ENCODE results near the gene PAM.

PAM gene

DNA sequence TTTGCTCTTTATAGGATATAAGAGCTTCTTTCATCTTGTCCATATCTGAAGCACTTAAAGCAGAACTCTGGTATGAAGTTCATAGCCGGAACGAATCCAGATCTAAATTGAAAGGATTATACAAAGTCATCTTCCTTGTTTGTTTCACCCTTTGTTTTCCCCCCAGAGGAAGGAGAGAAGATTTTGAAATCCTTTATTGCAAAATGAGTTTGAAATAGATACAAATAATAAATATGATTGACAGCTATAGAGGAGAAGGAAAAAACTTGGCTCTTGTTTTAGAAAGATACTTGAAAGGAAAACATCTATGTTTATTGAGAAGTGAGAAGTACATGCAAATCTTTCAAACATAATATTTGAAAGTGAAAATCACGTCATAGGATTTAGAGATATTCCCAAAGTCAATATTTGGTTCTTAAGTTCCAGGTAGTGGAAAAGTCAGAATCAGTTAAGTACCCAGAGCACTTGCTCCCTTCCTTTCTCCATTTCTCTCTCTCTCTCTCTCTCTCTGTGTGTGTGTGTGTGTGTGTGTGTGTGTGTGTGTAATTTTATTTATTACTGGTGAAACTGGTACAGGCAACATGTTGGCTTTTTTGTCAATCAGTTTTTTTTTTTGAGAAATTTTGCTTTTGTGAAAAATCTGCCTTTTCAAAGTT, 27.2 kb downstream of the PAM start:
- peak; percentile 82 for FAIRE-seq

DNA sequence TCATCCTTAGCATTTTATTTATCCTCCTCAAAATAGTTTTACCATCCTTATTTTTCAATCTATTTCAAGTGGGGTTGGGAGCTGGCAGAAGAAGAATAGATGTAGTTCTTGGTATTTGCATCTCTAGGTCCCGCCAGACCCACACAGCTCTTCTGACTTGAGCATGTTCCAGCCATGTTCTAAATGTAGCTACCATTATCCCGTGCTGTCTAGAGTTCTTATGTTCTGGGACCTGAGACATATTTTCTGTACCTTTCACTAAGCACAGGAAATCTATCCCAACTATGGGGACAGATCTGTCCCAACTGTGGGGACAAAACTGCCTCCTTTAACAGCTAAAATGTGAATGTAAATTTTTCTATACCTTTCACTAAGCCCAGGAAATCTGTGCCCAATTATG, 32.0 kb downstream of the PAM start:
- no peak for FAIRE-seq

- FAIRE-seq = no peak
Measured at GRCh38 chr5:102788788-102789187, 33.7 kb downstream of the PAM start.

- FAIRE-seq = peak; percentile 17
Measured at GRCh38 chr5:102789469-102789868, 34.4 kb downstream of the PAM start.

DNA sequence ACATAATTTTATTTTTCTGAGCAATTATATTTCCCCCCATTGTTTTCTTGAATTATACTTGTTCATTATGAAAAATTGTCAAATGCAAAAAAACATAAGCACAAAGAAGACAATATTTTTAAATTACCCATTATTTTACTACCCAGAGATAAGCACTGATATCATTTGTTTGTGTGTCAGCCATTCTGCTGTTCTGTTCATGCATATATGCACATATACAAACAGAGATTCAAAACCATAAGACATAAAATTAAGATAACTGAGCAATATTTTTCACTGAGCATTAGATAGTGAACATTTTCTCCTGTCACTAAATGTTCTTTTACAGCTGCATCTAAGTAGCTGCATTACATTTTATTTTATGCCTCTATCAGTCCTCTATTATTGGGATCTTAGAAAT, 35.6 kb downstream of the PAM start:
- FAIRE-seq = no peak

- peak; percentile 56 for FAIRE-seq
Measured at GRCh38 chr5:102792705-102793104, 37.6 kb downstream of the PAM start.

- no peak for FAIRE-seq
Measured at GRCh38 chr5:102794047-102794446, 38.9 kb downstream of the PAM start.

- no peak for FAIRE-seq
Measured at GRCh38 chr5:102794677-102795331, 39.7 kb downstream of the PAM start.

DNA sequence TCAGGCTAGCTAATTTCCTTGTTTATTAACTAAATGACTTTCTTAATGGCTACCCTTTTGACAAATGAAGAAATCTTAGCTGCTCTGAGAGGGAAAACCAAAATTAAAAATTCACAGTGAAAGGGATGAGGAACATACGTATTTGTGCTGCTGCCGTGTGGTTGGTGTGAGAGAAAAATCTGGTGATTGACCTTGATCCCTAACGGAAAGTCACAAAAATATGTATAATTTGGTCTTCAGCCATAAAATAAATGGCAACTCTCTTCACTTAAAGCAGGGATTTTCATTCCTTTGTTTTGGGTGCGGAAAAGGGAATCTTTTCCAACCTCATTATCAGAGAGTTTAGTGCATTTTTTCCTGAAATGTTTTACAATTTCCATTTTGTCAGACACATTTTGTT, 40.4 kb downstream of the PAM start:
- FAIRE-seq = peak; percentile 93

- FAIRE-seq = peak; percentile 78
Measured at GRCh38 chr5:102796009-102796408, 40.9 kb downstream of the PAM start.

GRCh38 chr5:102796498-102796897, 41.4 kb downstream of the PAM start:
- FAIRE-seq = peak; percentile 47

- FAIRE-seq = peak; percentile 93
Measured at GRCh38 chr5:102797322-102797884, 42.3 kb downstream of the PAM start.

GRCh38 chr5:102798104-102798785, 43.1 kb downstream of the PAM start:
- no peak for FAIRE-seq

DNA sequence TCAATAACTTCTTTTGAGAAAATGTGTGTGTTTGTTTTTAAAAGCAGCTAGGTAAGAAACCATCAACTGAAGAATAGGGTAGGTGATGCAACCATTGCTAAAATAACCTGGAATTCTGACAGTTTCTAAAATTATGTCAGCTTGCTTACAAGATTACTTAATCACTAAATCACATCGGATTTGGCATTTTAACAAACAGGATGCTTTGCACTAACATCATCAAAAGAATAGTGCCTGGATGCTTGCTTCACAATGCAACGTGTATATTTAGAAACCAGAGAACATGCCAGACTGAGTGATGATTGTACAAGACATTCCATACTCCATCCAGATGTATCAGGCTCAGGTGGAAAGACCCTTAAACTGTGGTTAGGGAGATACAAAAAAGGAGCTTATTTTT, 43.9 kb downstream of the PAM start:
- peak; percentile 51 for FAIRE-seq

DNA sequence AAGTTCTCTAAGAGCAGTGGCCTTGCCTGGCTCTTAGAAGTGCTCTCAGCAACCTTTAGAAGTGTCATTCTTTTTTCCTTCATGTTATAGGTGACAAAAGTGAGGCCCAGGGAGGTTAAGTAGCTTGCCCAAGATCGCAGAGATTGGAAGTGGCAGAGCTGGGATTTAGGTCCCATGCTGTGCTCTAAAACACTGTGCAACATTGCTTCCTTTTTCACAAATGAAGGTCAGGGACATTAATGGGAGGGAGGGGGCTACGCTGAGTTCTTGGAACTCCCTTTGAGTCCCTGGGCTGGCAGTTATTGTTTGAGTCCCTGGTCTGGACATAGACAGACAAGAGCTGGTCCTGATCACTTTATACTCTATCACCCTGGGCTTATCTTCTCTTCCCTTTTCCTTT, 45.3 kb downstream of the PAM start:
- no peak for FAIRE-seq

DNA sequence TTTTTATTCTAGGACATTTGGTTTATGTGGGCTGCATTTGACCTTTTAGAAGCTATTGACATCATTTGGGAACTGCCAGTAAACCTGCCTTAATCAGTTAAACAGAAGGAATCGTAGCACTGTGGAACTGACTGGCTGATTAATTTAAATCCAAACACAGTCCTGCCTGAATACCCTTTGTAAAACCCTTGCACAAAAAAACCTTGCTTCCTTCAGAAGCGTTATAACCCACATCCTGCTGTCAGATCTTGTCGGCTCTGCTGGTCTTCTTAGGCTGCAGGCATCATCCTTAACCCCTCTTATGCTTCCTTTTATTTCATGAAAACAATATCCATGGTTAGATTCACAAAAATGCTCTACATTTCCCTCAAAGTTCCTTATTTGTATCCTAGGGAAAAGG, 46.3 kb downstream of the PAM start:
- peak; percentile 68 for FAIRE-seq

- FAIRE-seq = no peak
Measured at GRCh38 chr5:102802708-102803458, 47.8 kb downstream of the PAM start.

DNA sequence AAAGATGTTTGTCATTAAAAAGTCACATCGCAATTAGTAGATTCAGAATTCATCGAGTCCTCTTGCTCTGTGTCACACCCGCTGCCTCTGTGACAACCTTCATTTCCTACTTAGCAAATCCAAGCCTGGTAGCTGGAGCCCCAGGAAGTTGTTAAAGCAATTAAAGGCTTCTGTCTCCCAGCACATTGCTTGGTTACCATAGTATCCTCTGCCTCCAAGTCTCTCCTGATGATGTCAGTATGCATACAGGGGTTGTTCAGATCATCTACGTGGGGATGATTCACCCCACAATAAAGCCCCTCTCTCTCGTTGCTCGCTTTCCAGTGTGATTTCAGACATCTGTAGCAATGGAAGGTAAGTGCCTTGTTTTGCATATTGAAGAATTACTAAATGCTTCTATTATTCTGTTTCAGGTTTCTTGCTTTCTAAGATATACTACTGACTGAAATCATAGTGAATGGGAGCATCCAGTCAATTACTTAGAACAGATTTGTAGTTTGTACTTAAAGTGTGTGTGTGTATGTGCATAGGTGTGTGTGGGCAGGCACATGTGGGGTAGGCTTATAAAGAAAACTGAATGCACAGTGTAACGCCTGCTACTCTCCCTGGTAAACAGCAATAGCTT, 52.9 kb downstream of the PAM start:
- FAIRE-seq = peak; percentile 99

DNA sequence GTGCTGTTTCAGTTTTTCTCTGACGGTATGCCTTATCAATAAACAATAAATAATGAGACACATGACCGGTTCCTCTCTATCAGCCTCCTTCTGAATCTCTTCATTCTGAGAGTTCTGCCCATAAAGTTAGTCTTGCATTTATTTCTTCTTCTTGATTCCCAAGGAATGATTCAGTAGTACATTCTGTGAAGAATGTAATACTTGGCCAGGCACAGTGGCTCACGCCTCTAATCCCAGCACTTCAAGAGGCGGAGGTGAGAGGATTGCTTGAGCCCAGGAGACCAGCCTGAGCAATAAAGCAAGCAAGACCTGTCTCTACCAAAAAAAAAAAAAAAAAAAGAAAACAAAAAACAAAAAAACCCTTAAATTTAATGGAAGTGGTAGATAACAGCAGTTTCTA, 53.9 kb downstream of the PAM start:
- FAIRE-seq = no peak

DNA sequence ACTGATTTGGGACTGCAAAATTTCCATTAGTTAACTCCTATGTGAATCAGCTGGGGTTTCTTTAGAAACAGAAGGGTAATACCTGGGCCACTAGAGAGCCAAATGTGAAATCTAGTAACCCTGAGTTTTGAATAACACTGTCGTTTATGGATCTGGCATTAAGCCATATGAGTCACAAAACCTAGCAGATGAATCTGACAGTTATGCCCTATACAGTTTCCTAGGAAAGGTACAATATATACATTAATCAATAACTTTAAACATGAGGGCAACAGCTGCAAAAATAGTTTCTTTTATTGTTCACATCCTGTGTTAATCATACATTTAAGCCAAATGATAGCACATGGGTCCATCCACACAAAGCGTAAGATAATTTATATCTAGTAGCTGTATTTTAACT, 56.9 kb downstream of the PAM start:
- peak; percentile 96 for FAIRE-seq

DNA sequence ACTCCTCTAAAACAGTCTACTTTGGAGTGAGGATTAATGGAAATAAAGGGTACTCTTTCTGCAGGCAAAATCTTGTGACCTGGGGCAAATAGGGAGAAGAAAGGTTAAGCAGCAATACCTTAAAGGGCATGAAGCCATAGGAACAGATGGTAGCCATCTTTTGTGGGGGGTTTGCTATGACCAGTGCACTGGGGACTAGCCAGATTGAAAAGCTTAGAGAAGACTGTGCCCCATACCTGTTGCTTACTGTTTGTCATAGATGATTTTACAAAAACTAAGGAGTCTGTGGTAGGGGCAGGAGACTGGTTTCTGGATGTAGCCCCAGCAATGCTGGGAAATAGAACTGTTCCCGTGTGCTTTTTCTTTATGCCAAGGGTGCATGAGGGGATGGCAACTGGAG, 58.6 kb downstream of the PAM start:
- FAIRE-seq = no peak

- FAIRE-seq = no peak
Measured at GRCh38 chr5:102815084-102815483, 60.0 kb downstream of the PAM start.

Data from islet of Langerhans (tissue), 1 donor.